GM21390 (cell line): ENCODE data around the gene PDPR.
"Not testable (repeated sequence)": the region's sequence is repeated elsewhere in the genome, so short reads cannot be mapped to it uniquely, and the experiment has no call there.

Source experiments
- ATAC-seq: cut with Tn5 transposase; IDR thresholded peaks from one replicate; pipeline ENCODE4 v1.9.1; 2021; ENCODE audit not compliant: unreplicated experiment

The PDPR gene

GRCh38 chr16:70113982-70114826, at the start of gene PDPR:
PDPR (plus strand) TSS chr16:70114332; CDS start chr16:70120493, 6,161 bp downstream.
- ATAC-seq: peak; percentile 92

DNA sequence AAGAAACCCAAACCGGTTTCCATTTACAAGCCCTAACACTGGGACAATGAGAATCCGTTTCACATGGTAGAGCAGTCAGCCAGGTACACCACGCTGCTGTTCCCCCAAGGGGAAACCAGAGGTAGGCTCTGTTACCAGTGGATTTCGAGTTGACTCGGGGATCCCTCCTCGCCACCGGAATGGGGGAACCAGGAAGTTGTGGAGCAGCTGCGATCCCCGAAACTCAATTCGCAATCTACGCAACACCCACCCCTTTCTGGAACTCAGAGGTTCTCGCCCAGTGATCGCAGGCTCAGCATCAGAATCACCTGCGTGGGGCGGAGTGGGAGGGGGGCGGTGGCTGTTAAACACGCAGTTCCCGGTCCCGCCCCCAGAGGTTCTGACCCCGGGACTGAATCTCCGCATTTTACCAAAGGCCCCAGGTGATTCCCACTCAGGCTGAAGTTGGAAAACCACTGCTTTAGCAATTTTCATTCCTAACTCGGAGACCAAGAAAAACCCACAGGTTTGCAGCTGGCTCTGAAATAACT, 49.2 kb upstream of the PDPR start:
- ATAC-seq: peak; percentile 21

- peak; percentile 21 for ATAC-seq
Measured at GRCh38 chr16:70065376-70065745, 48.8 kb upstream of the PDPR start.

- ATAC-seq: peak; percentile 83
Measured at GRCh38 chr16:70065746-70066658, 48.1 kb upstream of the PDPR start.

GRCh38 chr16:70066751-70067150, 47.4 kb upstream of the PDPR start:
- not testable (repeated sequence) for ATAC-seq

- not testable (repeated sequence) for ATAC-seq
Measured at GRCh38 chr16:70079081-70079480, 35.1 kb upstream of the PDPR start.

DNA sequence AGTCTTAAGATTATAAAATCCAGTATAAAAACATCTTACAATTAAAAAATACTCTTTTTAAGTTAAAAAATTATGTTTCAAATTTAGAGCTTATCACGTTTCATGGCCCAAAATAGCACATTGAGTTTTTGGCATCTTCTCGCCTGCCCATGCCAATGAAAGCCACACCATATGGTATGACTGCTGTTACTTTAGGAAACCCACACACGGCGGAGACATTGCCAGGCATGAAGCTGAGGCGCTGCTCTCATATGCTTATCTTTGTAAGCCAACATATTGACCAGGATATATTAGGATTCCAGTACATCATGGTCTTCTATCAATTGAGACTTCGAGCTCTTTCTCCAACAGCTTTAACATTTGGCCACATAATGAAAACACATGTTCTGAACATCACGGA, 32.9 kb upstream of the PDPR start:
- not testable (repeated sequence) for ATAC-seq

- ATAC-seq: not testable (repeated sequence)
Measured at GRCh38 chr16:70083931-70084330, 30.2 kb upstream of the PDPR start.

DNA sequence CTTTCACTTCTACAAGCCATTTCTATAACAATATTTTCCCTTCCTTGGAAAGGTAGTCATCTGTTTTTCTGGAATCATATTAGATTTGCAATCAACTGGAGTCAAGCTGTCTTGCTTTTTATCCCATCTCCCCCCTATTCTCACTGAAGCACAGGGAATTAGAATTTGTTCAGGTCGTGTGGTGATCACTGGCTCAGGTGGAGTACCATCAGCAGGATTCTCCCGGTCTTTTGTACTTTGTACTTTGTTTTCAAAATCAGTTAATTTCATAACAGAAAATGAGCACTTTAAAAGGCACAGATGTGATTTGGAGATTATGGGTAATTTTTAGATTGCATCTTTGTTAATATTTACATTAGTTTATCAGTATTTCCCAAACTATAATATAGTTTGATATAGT, 26.0 kb upstream of the PDPR start:
- not testable (repeated sequence) for ATAC-seq

DNA sequence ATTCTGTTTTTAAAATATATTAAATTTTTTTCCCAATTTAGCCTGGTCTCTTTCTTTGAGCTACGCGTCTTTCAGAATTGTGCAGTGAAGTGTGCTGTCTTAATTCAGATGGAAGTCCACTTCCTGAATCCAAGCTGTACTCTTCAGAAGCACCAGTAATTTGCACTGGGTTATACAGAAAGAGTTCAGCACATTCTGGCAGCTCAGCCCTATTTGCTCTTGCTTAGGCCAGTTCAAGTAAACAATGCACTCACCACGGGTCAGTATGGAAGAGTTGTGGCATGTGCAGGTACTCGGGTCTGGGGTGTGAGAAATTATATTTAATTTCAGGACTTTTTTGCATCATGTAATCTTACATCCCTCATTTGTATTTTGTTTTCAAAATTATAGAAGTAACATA, 25.3 kb upstream of the PDPR start:
- ATAC-seq: not testable (repeated sequence)

- not testable (repeated sequence) for ATAC-seq
Measured at GRCh38 chr16:70089289-70089688, 24.8 kb upstream of the PDPR start.

GRCh38 chr16:70091104-70091503, 23.0 kb upstream of the PDPR start:
- not testable (repeated sequence) for ATAC-seq

- ATAC-seq: not testable (repeated sequence)
Measured at GRCh38 chr16:70094096-70094495, 20.0 kb upstream of the PDPR start.

GRCh38 chr16:70109583-70110279, 4.4 kb upstream of the PDPR start:
- not testable (repeated sequence) for ATAC-seq

DNA sequence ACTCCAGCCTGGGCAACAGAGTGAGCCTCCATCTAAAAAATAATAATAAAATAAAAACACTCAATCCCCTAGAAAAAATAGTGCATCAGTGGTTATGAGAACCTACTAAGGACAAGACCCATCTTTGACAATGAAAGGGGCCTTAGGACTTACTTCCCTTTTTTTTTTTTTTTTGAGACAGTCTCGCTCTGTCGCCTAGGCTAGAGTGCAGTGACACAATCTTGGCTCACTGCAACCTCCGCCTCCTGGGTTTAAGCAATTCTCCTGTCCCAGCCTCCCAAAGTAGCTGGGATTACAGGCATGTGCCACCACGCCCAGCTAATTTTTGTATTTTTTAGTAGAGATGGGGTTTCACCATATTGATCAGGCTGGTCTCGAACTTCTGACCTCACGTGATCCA, 2.0 kb upstream of the PDPR start:
- ATAC-seq: not testable (repeated sequence)

- peak; percentile 11 for ATAC-seq
Measured at GRCh38 chr16:70113599-70113981, 542 bp upstream of the PDPR start.

DNA sequence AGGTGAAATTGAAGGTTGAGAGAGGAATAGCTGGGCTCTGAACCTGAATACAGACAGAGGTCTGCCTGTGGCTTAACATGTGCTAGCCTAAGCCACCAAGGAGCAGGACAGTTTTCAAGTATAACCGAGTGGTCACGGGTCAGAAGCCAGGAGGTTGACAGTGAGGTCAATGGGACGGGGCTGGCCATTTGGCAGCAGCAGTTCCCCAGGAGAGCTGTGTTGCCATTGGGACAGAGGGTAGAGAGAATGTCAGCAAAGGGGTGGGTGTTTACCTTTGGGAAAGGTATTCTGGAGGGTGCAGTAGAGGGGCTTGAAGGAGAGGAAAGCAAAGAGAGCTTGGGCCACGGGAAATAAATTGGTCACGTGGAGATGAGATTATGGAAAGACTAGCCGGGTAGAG, 4.2 kb downstream of the PDPR start:
- not testable (repeated sequence) for ATAC-seq

GRCh38 chr16:70118776-70119175, 4.6 kb downstream of the PDPR start:
- ATAC-seq: not testable (repeated sequence)

- ATAC-seq: not testable (repeated sequence)
Measured at GRCh38 chr16:70120398-70120797, 6.3 kb downstream of the PDPR start.

DNA sequence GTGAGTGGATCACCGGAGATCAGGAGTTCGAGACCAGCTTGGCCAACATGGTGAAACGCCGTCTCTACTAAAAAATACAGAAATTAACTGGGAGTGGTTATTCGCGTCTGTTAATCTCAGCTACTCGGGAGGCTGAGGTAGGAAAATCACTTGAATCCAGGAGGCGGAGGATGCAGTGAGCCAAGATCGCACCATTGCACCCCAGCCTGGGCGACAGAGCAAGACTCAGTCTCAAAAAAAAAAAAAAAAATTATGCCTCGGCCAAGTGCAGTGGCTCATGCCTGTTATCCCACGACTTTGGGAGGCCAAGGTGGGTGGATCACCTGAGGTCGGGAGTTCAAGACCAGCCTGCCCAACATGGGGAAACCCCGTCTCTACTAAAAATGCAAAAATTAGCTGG, 9.7 kb downstream of the PDPR start:
- not testable (repeated sequence) for ATAC-seq

DNA sequence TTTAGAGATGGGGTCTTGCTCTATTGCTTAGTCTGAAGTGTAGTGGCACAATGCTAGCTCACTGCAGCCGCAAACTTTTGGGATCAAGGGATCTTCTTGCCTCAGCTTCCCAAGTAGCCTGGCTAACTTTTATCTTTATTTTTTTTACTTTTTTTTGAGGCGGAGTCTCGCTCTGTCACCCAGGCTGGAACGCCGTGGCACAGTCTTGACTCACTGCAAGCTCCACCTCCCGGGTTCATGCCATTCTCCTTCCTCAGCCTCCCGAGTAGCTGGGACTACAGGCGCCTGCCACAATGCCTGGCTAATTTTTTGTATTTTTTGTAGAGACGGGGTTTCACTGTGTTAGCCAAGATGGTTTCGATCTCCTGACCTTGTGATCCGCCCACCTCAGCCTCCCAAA, 12.1 kb downstream of the PDPR start:
- ATAC-seq: not testable (repeated sequence)
